HG03135 (cell line): ENCODE measurements around the gene KDM2A.
"Not testable (repeated sequence)": the region's sequence is repeated elsewhere in the genome, so short reads cannot be mapped to it uniquely, and the experiment has no call there.

ENCODE experiments used
- ATAC-seq: cut with Tn5 transposase; IDR thresholded peaks from one replicate; pipeline ENCODE4 v1.9.1; 2021; ENCODE audit warnings: mild to moderate bottlenecking, moderate library complexity; ENCODE audit not compliant: unreplicated experiment

KDM2A gene

GRCh38 chr11:67233584-67234190, 114.6 kb downstream of the KDM2A start:
- no peak for ATAC-seq

- ATAC-seq: not testable (repeated sequence)
These were observed 115.5 kb downstream of the KDM2A start for GRCh38 chr11:67234571-67234970.

- ATAC-seq: no peak
These were observed 118.5 kb downstream of the KDM2A start for GRCh38 chr11:67237574-67237973.

- no peak for ATAC-seq
These were observed 120.1 kb downstream of the KDM2A start for GRCh38 chr11:67238894-67239782.

- peak; percentile 86 for ATAC-seq
These were observed 120.9 kb downstream of the KDM2A start for GRCh38 chr11:67239783-67240575.

GRCh38 chr11:67240576-67241389, 121.7 kb downstream of the KDM2A start:
- peak; percentile 41 for ATAC-seq

DNA sequence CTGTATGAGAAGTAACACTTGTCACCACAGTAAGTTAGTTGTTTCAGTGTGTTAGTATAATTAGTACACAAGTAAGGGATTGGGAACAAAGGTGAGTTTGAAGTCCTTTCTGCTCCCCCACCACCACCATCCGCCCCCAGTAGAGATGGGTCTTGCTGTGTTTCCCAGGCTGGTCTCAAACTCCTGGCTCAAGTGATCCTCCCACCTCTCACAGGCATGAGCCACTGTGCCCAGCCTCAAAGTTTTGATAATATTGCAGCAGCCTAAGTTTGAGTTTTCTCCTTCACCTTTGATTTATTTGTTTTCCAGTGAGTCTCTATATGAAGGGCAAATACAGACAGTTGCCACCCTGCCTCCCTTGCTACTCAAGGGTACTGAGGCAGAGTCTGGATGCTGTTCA, 123.5 kb downstream of the KDM2A start:
- ATAC-seq: no peak

DNA sequence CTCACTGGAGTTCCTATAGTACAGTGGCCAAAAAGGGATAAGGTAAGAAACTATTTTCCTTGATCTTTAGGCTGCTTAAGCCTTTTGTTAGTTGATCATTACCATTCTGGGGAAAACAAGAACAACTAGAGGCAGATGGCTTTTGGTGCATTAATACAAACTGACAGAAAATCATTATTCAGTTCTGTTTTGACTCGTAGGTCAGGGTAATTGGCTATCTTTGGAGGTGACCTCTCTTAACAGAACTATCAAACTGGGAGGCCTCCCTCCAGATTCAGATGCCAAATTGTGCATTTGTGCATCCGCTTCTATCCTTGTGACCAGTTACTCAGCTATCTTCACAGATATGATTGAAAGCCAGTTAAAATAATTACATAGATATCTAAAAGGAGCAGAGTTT, 124.0 kb downstream of the KDM2A start:
- no peak for ATAC-seq

DNA sequence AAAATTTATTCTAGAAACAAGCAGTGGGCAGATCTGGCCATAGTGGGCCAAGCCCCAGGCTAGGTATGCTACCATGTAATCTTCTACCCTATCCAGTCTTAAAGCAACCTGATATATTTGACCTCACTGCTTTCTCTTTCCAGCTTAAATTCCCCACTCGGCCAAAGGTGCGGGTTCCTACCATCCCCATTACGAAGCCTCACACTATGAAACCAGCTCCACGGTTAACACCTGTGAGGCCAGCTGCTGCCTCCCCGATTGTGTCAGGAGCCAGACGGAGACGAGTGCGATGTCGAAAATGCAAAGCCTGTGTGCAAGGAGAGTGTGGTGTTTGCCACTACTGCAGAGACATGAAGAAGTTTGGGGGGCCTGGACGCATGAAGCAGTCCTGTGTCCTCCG, 126.0 kb downstream of the KDM2A start:
- ATAC-seq: no peak

GRCh38 chr11:67247946-67248550, 129.0 kb downstream of the KDM2A start:
- no peak for ATAC-seq

DNA sequence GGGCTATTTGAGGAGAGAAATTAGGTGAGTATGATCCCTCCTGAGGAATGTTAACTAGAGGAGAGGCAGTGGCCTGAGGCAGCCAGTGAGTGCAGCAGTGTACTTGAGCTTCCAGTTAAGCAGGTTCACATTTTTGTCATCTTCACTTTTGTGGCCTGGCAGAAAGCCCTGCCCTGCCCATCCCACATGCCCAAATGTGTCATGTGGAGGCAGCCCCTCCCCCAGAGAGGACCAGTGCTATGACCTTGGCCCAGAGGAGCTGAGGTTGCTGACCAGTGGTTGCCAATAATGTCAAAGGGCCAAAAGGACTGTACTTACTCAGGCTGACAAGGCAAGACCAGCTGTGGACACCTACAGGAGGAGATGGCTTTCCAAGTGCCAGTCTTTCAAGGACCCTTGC, 129.6 kb downstream of the KDM2A start:
- ATAC-seq: no peak

GRCh38 chr11:67250059-67251043, 131.3 kb downstream of the KDM2A start:
- no peak for ATAC-seq

GRCh38 chr11:67251841-67252240, 132.8 kb downstream of the KDM2A start:
- ATAC-seq: no peak

DNA sequence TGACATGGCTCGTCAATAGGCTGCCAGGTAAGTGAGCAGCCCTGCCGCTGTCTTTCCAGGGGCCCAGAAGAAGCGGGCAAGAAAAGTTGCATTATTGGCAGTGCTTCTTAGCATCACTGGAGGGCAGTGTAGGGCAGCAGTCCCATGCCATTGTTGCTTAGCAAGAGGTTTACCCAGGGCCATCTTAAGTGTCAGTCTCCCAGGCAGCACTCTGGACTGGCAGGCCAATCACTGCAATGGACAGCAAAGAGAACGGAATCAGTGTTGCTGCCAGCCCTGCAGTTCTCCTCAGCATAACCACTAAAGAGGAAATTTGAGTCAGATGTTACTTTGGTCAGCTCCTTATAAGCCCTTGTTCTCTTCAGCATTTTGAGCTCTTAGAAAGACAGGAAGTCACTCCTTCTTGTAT, 133.8 kb downstream of the KDM2A start:
- ATAC-seq: no peak

GRCh38 chr11:67253872-67254624, 135.0 kb downstream of the KDM2A start:
- ATAC-seq: no peak

GRCh38 chr11:67254798-67255197, 135.7 kb downstream of the KDM2A start:
- no peak for ATAC-seq

GRCh38 chr11:67255353-67255752, 136.3 kb downstream of the KDM2A start:
- ATAC-seq: no peak

GRCh38 chr11:67255864-67256263, 136.8 kb downstream of the KDM2A start:
- no peak for ATAC-seq
